Measurements from ENCODE around the gene FBXL13. TPM values are rescaled to one million over a fixed set of nuclear protein-coding genes. Genes with fewer than 3 reads are reported as not detected.
A peak's percentile ranks its signal among the peaks of the same experiment; 100 is the strongest.

Gene FBXL13
- polyA plus RNA-seq, 1 of the 3 experiments (the other 2 are of a cell fraction): 1.1 TPM

GRCh38 chr7:102834999-102835398, 239.6 kb downstream of the FBXL13 start (continued):
- TF ChIP-seq, protein P1, sequence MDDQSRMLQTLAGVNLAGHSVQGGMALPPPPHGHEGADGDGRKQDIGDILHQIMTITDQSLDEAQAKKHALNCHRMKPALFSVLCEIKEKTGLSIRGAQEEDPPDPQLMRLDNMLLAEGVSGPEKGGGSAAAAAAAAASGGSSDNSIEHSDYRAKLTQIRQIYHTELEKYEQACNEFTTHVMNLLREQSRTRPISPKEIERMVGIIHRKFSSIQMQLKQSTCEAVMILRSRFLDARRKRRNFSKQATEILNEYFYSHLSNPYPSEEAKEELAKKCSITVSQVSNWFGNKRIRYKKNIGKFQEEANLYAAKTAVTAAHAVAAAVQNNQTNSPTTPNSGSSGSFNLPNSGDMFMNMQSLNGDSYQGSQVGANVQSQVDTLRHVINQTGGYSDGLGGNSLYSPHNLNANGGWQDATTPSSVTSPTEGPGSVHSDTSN (IDR thresholded peaks at IDR 0.05): peak; percentile 99
- no peak for TF ChIP-seq RAD21 (IDR thresholded peaks at IDR 0.05; ENCODE audit: low read length)
- peak; percentile 97 for TF ChIP-seq POLR2AphosphoS5 (IDR thresholded peaks at IDR 0.05; ENCODE audit: low read depth, low read length)

DNA sequence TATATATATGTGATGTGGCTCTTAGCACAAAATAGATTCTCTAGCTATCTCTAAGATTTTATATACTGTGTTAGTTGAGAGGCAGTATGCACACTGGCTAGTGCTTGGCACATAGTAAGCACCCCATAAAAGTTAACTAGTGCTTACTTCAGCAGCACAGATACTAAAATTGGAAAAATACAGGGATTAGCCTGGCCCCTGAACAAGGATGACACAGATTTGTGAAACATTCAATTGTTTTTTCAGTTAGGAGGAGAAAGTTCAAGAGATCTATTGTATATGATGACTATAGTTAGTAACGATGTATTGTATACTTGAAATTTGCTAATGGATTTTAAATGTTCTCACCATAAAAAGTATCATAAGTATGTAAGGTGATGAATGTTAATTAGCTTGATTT, 240.1 kb downstream of the FBXL13 start:
- H3K9me2 ChIP-seq: no peaks in the 10 kb centered on the region
- no peaks in the 10 kb centered on the region for H3K9me3 ChIP-seq
- CTCF ChIA-PET: interaction anchor here (1.0 kb wide), 1 partner anchor 14 kb away, joined by 3 read pairs; no protein-coding TSS in a partner anchor
- peaks cover 37% of the 10 kb centered on the region for H3F3A ChIP-seq (replicated peaks; ENCODE audit: insufficient read depth)
- no peaks in the 10 kb centered on the region for H3K27me3 ChIP-seq (ENCODE audit: insufficient read depth)
- peak overlapping the region; percentile 13; the same call in 1 of the 2 replicates for H3K9ac ChIP-seq
- POLR2A ChIA-PET: no interaction called here
- H4K20me1 ChIP-seq (ENCODE audit: insufficient read depth): no peaks in the 10 kb centered on the region
- peaks cover 20 to 39% of the 10 kb centered on the region in 2 experiments for H3K4me1 ChIP-seq (ENCODE audit: control insufficient read depth in 1 of 2, insufficient read depth in 2 of 2, low read depth in 1 of 2, low read length in 1 of 2)
- WGBS (ENCODE audit: low lambda C conversion rate): 74% methylated on average over 1 of the region's 1 CpG
- H3K4me3 ChIP-seq (ENCODE audit: low read depth in 2 of 2, low read length in 1 of 2): no peak overlapping the region
- no peaks in the 10 kb centered on the region for H3K36me3 ChIP-seq (replicated peaks in 1 of 2; ENCODE audit: control insufficient read depth in 1 of 2, insufficient read depth in 2 of 2, low read length in 1 of 2)
- no peak overlapping the region for H2AFZ ChIP-seq (ENCODE audit: low read depth)
- peak overlapping the region; percentile 68 to 96; a peak in 3 of 4 replicates for H3K27ac ChIP-seq (ENCODE audit: low read depth in 2 of 2, low read length in 1 of 2)
- DNase-seq: no peak
- TF ChIP-seq NFIC (IDR thresholded peaks at IDR 0.05; ENCODE audit: borderline replicate concordance): no peak
- no peak for TF ChIP-seq MXI1 (IDR thresholded peaks at IDR 0.05; ENCODE audit: low read depth, low read length)
- TF ChIP-seq, protein P2, sequence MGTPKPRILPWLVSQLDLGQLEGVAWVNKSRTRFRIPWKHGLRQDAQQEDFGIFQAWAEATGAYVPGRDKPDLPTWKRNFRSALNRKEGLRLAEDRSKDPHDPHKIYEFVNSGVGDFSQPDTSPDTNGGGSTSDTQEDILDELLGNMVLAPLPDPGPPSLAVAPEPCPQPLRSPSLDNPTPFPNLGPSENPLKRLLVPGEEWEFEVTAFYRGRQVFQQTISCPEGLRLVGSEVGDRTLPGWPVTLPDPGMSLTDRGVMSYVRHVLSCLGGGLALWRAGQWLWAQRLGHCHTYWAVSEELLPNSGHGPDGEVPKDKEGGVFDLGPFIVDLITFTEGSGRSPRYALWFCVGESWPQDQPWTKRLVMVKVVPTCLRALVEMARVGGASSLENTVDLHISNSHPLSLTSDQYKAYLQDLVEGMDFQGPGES (IDR thresholded peaks at IDR 0.05; ENCODE audit: low read depth, low read length): no peak
- TF ChIP-seq MEF2A (IDR thresholded peaks at IDR 0.05; ENCODE audit: borderline replicate concordance, low read depth): no peak
- no peak for TF ChIP-seq POLR2AphosphoS5 (IDR thresholded peaks at IDR 0.05; ENCODE audit: low read depth, low read length)
- TF ChIP-seq NRF1 (IDR thresholded peaks at IDR 0.05; ENCODE audit: low read depth, low read length): no peak
- no peak for TF ChIP-seq TEAD4 (IDR thresholded peaks at IDR 0.05; ENCODE audit: borderline replicate concordance, insufficient read depth)
- TF ChIP-seq RCOR1 (IDR thresholded peaks at IDR 0.05; ENCODE audit: low read length): no peak
- no peak for TF ChIP-seq YY1 (IDR thresholded peaks at IDR 0.05; ENCODE audit: low read depth)
- TF ChIP-seq, protein P3, sequence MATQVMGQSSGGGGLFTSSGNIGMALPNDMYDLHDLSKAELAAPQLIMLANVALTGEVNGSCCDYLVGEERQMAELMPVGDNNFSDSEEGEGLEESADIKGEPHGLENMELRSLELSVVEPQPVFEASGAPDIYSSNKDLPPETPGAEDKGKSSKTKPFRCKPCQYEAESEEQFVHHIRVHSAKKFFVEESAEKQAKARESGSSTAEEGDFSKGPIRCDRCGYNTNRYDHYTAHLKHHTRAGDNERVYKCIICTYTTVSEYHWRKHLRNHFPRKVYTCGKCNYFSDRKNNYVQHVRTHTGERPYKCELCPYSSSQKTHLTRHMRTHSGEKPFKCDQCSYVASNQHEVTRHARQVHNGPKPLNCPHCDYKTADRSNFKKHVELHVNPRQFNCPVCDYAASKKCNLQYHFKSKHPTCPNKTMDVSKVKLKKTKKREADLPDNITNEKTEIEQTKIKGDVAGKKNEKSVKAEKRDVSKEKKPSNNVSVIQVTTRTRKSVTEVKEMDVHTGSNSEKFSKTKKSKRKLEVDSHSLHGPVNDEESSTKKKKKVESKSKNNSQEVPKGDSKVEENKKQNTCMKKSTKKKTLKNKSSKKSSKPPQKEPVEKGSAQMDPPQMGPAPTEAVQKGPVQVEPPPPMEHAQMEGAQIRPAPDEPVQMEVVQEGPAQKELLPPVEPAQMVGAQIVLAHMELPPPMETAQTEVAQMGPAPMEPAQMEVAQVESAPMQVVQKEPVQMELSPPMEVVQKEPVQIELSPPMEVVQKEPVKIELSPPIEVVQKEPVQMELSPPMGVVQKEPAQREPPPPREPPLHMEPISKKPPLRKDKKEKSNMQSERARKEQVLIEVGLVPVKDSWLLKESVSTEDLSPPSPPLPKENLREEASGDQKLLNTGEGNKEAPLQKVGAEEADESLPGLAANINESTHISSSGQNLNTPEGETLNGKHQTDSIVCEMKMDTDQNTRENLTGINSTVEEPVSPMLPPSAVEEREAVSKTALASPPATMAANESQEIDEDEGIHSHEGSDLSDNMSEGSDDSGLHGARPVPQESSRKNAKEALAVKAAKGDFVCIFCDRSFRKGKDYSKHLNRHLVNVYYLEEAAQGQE (IDR thresholded peaks at IDR 0.05; ENCODE audit: low read depth, low read length): no peak
- no peak for TF ChIP-seq EZH2phosphoT487 (IDR thresholded peaks at IDR 0.05; ENCODE audit: borderline replicate concordance, low read depth)
- H3K79me2 ChIP-seq (ENCODE audit: insufficient read depth): no peaks in the 10 kb centered on the region
- H3K4me2 ChIP-seq: no peak overlapping the region
